Measurements from ENCODE around the gene RPL10A.

The RPL10A gene

GRCh38 chr6:35443341-35444030 is 24.7 kb upstream of the RPL10A start:
- Histone ChIP-seq H3K27ac (no peak overlapping the region), H3K4me2 (no peak overlapping the region), H3K27me3 (ENCODE audit: insufficient read depth, low read depth) (no peaks in the 10 kb centered on the region), H3K4me1 (ENCODE audit: low read depth, poor library complexity, severe bottlenecking) (peaks cover 10% of the 10 kb centered on the region), H3K36me3 (ENCODE audit: insufficient read depth) (no peaks in the 10 kb centered on the region), H3K9ac (no peak overlapping the region), H4K20me1 (ENCODE audit: insufficient read depth) (no peaks in the 10 kb centered on the region), H3K79me2 (ENCODE audit: insufficient read depth, low read depth) (no peaks in the 10 kb centered on the region), H2AFZ (ENCODE audit: low read depth) (no peak overlapping the region), H3K4me3 (IDR thresholded peaks at IDR 0.05; ENCODE audit: insufficient read depth, low read depth, low read length) (no peak overlapping the region)
- no peak for TF ChIP-seq CTCF (conservative IDR thresholded peaks at IDR 0.05; ENCODE audit: low read depth, low read length)

GRCh38 chr6:35445691-35446090 is 22.5 kb upstream of the RPL10A start:
- H3K4me1 ChIP-seq (ENCODE audit: low read depth, poor library complexity, severe bottlenecking), result peaks cover 17% of the 10 kb centered on the region
- no peak overlapping the region for H2AFZ ChIP-seq (ENCODE audit: low read depth)
- H3K4me3 ChIP-seq (IDR thresholded peaks at IDR 0.05; ENCODE audit: insufficient read depth, low read depth, low read length), result no peak overlapping the region
- no peak overlapping the region for H3K27ac ChIP-seq
- no peaks in the 10 kb centered on the region for H3K27me3 ChIP-seq (ENCODE audit: insufficient read depth, low read depth)
- no peak overlapping the region for H3K4me2 ChIP-seq
- no peak for TF ChIP-seq CTCF (conservative IDR thresholded peaks at IDR 0.05; ENCODE audit: low read depth, low read length)
- no peak overlapping the region for H3K9ac ChIP-seq
- H3K79me2 ChIP-seq (ENCODE audit: insufficient read depth, low read depth), result no peaks in the 10 kb centered on the region
- H4K20me1 ChIP-seq (ENCODE audit: insufficient read depth), result no peaks in the 10 kb centered on the region
- H3K36me3 ChIP-seq (ENCODE audit: insufficient read depth), result no peaks in the 10 kb centered on the region

GRCh38 chr6:35448191-35448590 is 20.0 kb upstream of the RPL10A start:
- Histone ChIP-seq H3K27ac (no peak overlapping the region), H3K36me3 (ENCODE audit: insufficient read depth) (no peaks in the 10 kb centered on the region), H2AFZ (ENCODE audit: low read depth) (no peak overlapping the region), H3K9ac (no peak overlapping the region), H3K27me3 (ENCODE audit: insufficient read depth, low read depth) (no peaks in the 10 kb centered on the region), H3K4me1 (ENCODE audit: low read depth, poor library complexity, severe bottlenecking) (peaks cover 32% of the 10 kb centered on the region), H3K79me2 (ENCODE audit: insufficient read depth, low read depth) (0 out of 2 replicates have a peak, but pooled peaks cover 6% of the 10 kb centered on the region), H3K4me3 (IDR thresholded peaks at IDR 0.05; ENCODE audit: insufficient read depth, low read depth, low read length) (no peak overlapping the region), H4K20me1 (ENCODE audit: insufficient read depth) (no peaks in the 10 kb centered on the region), H3K4me2 (no peak overlapping the region)
- no peak for TF ChIP-seq CTCF (conservative IDR thresholded peaks at IDR 0.05; ENCODE audit: low read depth, low read length)

GRCh38 chr6:35449287-35449881 is 18.8 kb upstream of the RPL10A start:
- peak; percentile 68 for TF ChIP-seq CTCF (conservative IDR thresholded peaks at IDR 0.05; ENCODE audit: low read depth, low read length)
- Histone ChIP-seq H3K27ac (no peak overlapping the region), H3K79me2 (ENCODE audit: insufficient read depth, low read depth) (peaks cover 10% of the 10 kb centered on the region; the same call in 1 of the 2 replicates), H3K4me2 (peak overlapping the region; percentile 23; the same call in 1 of the 2 replicates), H4K20me1 (ENCODE audit: insufficient read depth) (no peaks in the 10 kb centered on the region), H3K9ac (no peak overlapping the region), H3K4me1 (ENCODE audit: low read depth, poor library complexity, severe bottlenecking) (peaks cover 42% of the 10 kb centered on the region), H2AFZ (ENCODE audit: low read depth) (peak overlapping the region; percentile 50), H3K36me3 (ENCODE audit: insufficient read depth) (no peaks in the 10 kb centered on the region), H3K27me3 (ENCODE audit: insufficient read depth, low read depth) (no peaks in the 10 kb centered on the region), H3K4me3 (IDR thresholded peaks at IDR 0.05; ENCODE audit: insufficient read depth, low read depth, low read length) (no peak overlapping the region)

All from KMS-11 (cell line).